HCEC 1CT (cell line): ENCODE results near the gene FAM228A.
"Not testable (repeated sequence)": the region's sequence is repeated elsewhere in the genome, so short reads cannot be mapped to it uniquely, and the experiment has no call there.

Experiments
- DNase-seq: peaks from one replicate; pipeline ENCODE4 v3.0.0-alpha.2; 2017

The FAM228A gene

DNA sequence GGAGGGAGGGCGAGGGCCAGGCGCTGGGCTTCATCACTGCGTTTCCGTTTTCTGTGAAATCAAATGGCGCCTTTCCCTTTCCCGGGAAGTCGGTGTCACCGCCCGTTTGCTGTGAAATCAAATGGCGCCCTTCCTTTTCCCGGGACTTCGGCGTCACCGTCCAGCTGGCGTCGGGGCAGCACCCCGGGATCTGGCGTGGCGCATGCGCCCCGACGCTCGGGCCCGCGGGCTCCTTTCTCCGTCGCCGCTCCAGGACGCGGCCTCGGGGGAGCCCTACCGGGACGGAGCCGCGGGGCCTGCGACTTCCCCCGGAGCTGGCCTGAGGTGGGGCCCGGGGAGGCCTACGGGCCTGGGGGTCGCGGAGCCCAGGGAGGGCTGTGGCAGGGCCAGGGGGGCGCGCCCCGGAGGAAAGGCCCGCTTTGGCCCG lies at the start of gene FAM228A:
Gene FAM228A (plus strand): TSS at position 203 of the 427 bp plus-strand sequence. CDS start 428 bp downstream, outside the sequence.
- no peak for DNase-seq

DNA sequence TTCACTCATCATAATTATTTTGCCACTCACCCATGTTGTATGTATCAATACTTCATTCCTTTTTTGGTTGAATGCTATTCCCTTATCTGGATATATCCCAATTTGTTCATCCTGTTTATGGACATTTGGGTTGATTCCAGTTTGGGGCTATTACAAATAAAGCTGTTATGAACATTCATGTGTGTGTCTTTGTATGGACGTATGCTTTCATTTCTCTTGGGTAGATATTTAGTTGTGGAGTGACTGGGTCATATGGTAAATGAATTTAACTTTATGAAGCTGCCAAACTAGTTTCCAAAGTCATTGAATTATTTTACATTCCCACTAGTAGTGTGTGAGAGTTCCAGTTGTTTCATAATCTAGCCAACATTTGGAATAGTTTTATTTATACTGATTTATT lies 48.9 kb upstream of the FAM228A start:
- no peak for DNase-seq

DNA sequence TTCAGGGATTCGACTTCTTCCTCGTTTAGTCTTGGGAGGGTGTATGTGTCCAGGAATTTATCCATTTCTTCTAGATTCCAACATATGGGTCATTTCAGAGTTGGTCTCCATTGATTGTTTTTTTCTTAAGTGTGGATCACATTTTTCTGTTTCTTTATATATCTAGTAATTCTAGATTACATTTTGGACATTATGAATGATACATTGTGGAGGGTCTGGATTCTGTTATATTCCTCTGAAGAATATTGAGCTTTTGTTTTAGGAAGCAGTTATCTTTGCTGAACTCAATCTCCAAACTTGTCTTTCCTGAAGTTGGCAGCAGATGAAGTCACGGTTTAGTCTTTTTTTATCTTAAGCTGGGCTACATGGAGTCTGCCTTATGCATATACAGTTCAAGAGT lies 42.3 kb upstream of the FAM228A start:
- no peak for DNase-seq

DNA sequence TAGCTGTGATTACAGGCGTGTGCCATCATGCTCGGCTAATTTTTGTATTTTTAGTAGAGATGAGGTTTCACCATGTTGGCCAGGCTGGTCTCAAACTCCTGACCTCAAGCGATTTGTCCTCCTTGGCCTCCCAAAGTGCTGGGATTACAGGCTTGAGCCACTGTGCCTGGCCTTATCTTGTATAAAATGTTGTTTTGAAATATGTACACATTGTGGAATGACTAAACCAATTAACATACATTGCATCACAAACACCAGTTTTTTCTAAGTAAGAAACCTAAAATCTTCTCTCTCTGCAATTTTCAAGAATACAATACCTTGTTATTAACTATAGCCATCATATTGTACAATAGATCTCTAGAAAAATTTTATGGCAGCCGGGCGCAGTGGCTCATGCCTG lies 34.5 kb upstream of the FAM228A start:
- not testable (repeated sequence) for DNase-seq

DNA sequence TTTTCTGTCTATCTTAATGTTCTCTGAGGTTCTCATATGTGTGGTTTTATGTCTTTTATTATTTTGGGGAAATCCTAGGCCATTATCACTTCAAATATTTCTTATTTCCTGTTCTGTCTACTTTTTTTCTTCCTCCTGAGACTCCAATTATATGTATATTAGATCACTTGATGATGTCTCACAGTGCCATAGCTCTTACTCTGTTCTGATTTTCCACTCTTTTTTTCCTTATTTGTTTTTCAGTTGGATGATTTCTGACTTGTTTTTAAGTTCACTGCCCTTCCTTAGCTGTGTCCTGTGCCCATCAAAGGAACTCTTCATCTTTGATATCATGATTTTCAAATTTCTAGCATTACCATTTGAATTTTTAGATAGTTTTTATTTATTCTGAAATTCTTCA lies 27.5 kb upstream of the FAM228A start:
- DNase-seq, result no peak

DNA sequence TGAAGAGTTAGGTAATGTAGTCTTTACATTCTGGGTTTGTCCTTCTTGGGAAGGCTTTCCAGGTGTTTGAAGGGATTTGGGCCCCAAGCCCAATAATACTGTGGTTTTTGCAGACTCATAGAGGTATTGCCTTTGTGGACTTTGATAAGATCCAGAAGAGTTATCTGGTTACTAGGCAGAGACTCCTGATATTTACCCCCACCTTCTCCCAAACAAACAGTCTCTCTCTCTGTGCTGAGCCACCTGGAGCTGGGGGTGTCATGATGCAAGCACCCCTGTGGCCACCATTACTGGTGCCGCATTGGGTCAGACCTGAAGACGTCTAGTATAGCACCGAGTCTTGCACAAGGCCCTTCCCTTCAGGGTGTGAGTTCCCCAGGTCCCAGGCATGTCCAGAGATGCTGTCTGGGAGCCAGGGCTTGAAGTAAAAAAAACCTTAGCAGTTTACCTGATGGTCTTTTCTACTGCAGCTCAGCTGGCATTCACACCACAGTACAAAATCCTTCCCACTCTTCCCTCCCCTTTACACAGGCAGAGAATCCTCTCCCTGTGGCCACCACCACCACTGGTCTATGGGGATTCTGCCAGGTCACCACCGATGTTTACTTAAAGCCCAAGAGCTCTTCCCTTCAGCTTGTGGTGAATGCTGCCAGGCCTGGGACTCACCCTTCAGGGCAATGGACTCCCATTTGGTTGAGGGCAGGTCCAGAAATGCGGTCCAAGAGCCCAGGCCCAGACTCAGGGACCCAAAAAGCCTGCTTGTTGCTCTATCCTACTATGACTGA lies 22.2 kb upstream of the FAM228A start:
- no peak for DNase-seq

DNA sequence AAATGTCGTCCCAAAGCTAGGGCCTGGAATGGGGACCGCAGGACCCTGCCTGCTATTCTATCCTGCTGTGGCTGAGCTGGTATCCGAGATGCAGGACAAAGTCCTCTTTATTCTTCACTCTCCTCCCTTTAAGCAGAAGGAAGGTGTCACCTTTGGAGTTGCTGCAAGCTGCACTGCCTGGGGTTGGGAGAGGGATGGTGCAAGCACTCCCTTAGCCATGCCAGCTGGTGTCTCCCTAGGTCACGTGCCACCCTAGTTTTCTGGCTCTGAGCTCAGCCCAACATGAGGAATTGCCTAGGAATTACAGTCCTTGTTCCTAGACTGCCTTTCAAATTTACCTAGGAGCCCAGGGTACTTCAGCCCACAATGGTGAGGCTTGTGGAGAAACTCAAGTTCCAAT lies 21.4 kb upstream of the FAM228A start:
- no peak for DNase-seq

DNA sequence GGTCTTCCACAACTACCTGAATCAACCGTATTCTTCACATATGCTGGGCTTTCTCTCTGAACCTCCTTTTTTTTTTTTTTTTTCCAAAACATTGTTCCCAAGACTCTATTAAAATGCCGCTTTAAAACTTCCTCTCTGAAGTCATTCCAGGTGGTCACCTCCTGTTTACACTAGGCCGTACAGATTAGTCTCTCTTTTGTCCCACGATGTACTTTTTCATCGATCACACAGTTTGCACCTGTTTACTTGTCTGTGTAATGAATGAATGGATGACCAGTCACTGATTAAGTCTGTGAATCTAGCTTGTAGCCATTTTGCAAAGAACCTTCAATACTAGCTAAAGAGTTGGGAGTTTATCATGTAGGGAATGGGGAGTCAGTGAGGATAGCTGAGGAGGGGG lies 16.7 kb upstream of the FAM228A start:
- DNase-seq, result no peak

DNA sequence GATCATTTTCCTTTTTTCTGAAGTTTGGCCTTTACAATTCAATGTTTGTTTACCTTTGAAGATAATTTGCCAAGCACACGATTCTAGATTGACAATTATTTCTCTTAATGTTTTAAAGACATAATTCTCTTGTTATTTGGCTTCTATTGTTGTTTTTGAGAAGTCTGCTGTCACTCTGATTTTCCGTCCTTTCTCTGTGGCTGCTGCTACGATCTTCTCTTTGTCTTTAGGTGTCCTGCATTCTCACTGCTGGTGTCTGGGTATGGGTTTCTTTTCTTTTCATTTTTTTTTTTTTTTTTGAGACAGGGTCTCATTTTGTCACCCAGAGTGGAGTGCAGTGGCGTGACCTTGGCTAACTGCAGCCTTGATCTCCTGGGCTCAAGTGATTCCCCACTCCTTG lies 15.1 kb upstream of the FAM228A start:
- no peak for DNase-seq

DNA sequence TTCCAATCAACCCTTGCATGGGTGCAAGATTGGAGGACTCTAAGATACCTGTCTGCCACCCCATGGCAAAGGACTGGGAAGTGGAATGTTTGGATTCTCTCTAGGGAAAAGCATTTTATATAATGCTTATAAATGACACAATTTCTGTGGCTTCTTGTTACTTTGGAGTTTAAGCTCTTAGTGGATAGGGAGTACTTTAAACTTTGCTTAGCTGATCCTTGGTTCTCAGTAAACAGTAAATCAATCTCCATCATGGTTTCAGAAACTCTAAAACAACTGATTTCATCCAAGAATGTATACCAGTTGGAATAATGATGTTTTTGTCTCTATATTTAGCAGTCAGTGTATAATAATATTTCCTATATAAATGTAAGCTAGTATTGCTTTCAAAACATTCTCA lies 14.1 kb upstream of the FAM228A start:
- no peak for DNase-seq

DNA sequence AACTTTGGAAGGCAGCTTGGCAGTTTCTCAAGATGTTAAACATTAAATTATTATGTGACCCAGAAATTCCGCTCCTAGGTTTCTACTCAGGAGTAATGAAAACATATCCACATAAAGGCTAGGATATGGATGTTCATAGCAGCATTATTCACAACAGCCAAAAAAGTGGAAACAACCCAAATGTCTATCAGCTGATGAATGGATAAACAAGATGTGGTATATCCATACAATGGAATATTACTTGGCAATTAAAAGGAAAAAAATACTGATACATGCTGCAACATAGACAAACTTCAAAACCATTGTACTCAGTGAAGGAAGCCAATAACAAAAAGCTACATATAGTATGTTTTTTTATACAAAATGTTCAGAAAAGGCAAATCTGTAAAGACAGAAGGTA lies 12.4 kb upstream of the FAM228A start:
- no peak for DNase-seq

DNA sequence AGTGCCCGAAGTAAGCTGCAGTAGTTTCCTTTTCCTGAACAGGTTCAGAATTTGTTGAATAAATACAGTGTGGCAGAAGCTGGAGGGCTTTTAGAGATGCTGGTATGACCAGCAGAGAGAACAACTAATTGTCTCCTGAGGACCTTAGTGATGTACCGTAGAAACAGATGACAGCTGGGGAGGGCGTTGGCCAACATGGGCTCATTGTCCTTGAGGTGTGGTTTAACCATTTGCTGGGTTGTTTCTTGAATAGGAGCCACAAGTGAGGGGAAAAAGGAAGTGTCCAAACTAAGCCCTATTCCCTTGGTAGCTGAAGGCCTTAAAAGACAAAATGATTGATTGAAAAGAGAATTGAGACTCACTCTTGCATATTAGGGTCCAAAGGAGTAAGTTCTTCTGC lies 11.7 kb upstream of the FAM228A start:
- DNase-seq, result no peak

DNA sequence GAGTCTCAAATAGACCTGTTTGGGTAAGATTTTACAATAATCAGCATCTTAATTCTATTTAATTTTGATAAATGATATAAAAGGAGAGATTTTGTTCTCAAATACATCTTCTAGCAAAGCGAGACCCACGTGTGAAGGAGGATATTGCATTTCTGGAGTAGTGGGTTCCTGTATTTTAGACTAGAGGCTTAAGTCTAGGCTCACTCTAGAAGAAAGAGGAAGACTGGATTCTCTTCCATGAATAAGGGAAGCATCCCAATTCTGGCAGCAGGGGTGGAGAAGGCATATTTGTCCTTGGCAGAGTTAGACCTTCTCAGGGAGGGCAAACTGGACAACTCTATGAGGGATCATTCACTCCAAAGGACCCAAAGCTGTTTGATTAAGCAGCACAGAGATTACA lies 11.3 kb upstream of the FAM228A start:
- no peak for DNase-seq

DNA sequence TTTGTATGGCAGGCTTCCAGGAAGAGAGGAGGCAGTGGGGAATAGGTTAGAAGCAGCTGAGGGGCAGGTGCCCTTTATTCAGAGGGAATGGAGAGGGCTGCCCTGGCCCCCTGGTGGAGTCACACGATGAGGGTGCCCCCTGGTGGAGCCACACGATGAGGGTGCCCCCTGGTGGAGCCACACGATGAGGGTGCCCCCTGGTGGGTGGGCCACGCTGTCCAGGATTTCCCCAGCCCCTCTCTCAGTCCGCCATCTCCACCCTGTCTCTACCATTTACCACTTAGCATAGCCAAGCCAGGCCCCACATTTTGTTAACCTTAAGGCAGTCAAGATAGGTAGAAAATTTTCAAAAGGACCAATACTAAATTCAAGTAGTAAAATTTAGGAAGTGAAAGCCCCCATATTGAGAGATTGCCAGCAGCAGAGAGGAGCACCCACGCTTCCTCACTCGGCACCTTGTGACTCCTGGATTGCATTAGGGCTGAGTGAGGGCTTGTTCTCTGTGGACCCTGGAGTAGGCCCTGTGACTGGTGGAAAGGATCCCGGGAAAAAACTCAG lies 10.4 kb upstream of the FAM228A start:
- DNase-seq, result no peak

DNA sequence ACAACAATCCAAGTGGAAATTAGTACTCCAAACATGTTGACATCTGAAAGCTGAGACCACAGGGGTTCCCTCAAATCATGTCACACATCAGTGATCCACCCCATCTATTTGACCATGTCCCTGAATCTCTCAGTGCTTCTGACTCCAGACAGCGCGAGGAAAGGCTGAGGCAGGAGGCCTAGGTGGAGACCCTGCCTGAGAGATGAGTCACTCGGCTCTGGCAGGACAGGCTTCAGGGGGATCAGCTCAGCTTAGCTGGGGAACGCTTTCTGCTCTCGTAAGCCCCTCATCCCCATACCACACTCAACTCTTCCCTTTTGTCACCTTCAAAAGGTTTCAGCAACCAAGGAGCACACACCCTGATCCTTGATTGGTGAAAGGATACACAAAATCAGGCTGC lies 5.8 kb upstream of the FAM228A start:
- no peak for DNase-seq

DNA sequence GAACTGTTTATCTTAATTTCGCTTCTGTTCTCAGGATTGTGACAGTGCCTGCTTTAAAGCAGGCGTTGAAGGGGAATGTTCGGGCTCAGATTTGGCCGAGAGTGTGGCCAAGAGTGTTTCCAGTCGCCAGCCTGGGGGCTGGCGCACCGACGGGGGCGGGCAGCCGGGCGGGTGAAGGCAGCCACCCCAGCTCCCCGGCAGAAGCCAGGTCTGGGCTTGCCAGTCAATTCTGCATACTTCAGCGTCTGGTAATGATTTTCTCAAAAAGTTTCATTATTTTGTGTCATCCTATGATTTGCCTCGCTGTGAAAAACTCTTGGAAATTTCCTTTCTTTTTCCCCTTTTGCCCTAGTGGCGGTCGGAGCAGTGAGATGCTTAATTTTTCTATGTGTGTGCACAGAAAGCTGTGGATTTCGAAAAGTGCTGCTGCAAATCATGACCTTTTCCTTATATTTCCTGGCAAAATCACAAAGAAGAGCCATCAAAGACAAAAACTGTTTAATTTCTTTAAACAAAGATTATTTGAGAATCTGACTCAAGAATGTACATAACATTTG lies 856 bp downstream of the FAM228A start:
- DNase-seq, result no peak

DNA sequence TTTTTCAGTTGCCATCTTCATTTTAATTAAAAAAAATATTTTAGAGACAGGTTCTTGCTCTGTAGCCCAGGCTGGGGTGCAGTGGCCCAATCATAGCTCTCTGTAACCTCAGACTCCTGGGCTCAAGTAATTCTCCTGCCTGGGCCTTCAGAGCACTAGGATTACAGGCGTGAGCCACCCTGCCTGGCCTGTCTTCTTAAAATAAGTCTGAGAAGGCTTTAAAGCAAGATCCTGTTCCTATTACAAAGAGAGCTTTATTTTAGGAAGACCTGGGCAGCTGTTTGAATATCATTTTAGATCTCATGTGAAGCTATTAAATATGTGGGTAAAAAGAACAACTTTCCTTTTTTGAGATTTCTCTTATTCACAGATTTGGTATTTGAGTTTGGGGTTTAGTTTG lies 1.5 kb downstream of the FAM228A start:
- DNase-seq, result no peak

DNA sequence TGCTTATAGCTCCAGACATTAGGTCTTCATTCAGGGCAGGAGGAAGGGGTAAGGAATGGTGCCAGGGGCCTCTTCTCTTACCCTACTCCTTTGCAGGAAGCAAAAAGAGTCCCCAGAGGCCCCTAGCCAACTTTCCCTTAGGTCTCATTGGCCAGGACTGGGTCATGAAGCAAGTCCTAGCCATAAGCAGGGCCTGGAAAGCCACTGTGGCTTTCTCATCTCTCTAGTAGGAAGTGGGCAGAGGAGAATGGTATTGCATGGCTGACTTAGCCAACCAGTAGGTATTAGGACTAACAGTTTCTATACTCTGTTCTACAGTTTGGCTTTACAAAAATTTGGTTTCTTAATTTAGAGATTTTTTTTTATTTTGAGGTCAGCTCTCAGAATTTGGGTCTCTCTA lies 4.8 kb downstream of the FAM228A start:
- no peak for DNase-seq

DNA sequence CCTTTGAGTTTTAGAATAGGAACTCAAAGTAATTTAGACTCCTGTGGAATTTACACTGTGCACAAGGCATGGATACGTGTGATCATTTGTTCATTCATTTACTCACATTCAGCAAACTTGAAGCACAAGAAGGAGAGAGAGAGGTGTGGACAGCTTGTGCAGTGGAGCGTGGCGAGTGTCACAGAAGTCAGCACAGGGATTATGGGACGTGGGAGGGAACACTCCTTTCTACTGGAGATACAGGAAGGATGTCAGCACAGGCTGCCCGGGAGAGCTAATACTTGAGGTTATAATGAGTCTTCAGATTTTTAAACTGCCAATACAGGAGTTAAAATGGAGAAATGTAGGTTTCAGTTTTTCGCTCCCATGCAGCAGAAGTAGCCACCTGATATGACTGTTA lies 7.0 kb downstream of the FAM228A start:
- no peak for DNase-seq

DNA sequence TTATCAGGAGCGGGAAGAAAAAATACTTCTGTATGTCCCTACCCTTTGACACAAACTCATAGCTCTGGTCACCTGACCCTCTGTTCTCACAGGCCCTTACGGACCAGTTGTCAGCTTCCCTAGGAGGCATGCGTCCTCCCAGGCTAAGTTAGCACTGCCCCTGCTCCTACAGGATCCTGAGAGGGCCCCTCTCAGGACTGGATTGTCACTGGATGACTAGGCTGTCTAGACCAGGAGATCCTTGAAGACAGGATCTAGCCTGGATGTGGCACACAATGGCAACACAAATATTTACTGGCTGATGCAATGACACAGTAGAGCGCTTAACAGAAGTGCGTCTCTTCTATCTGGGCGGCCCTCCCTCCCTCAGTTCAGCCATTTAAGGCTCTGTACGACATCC lies 7.7 kb downstream of the FAM228A start:
- no peak for DNase-seq

DNA sequence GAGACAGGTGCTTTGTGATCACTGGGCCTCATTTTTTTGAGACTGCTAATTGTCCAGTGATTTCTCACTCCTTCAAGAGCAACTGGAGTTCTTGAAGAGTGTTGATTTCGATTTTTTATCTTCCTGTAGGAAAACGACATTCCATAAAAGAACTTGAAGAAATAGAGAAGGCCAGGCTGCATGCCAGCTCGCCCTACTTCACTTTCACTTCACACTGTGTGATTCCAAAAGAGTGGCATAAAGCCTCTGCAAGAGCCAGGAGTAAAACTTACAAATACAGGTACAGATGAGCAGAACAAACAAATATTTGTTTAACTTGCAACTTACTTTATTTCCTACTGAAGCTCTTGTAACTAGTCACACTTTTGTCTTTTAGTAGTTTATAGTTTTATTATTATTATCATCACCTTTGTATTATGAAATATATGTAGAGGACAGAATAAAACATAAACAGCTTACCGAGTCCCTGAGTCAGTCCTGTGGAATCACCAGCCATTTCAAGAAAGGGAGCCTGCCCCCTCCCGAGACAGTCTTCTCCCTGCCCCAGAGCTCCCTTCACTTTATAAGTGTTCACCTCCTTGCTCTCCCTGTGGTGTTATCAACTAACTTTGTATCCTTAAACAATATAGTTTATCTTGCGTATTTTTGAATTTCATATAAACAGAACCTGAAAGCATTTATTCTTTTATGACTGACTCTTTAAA lies 8.7 kb downstream of the FAM228A start:
- no peak for DNase-seq

DNA sequence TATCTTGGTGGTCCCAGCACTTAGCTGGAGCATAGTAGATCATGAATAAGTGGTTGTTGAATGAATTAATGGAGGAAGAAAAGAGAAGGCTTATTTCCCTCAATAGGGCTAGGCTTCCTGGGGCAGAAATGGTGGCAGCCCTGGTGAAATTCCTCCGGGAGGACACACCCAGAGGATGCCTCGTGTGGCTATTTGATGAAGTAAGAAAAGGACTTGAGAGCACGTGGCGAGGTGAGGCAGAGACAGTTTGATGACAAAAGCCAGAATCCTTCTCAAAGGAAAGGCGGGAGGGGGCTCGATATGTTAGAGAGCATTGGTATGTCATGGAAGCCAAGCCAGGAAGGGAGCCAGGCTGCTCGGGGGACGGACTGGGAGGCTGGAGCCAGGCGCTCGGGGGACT lies 14.7 kb downstream of the FAM228A start:
- DNase-seq, result no peak

DNA sequence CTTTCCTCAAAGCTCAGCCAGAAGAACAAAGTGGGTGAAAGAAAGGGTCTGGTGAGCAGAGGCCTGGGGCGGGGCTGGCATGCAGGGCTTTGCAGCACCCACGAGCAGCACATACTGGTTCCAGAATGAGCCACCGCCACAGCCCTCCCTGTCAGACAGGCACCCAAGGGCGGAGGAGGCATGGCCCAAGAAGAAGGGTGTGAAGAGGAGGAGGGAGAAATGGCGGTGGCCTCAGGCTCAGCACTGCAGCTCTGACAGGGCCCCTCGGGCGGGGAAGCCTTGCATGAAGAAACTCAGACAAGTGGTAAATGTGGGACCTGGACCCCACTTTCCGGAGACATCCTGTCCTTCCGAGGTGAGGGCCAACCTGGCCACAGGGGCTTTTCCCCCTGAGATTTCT lies 15.7 kb downstream of the FAM228A start:
- no peak for DNase-seq

DNA sequence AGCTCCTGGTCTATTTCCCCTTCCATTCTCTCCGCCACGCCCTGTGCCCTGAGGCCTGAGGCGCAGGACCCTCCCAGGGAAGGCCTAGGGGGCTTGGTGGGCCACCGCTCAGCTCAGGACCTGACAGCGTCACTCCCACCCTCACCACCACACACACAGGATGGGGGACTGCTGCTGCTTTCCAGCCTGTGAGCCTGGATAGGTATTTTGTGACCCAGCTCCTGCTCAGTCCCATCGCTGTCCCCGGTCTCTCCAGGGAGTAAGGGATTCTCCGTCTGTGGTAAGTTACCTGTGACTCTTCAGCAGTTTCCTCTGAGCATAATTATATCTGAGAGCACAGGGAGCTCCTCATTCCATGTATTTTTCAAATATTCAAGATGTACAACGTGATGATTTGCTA lies 16.3 kb downstream of the FAM228A start:
- DNase-seq, result no peak
